KMS-11 (cell line): ENCODE data around the gene CDHR1.

Experiments used
- H2AFZ ChIP-seq: fragments of 200-600 bp; sonication (generic); 2 replicates; pipeline ENCODE4 v1.6.1; 2016; ENCODE audit warnings: antibody characterized with exemption, mixed run types, low read depth
- H3K27ac ChIP-seq: fragments of 200-600 bp; sonication (generic); 2 replicates; pipeline ENCODE4 v1.6.1; 2016; ENCODE audit warnings: mild to moderate bottlenecking, mixed run types
- H3K27me3 ChIP-seq: fragments of 200-600 bp; sonication (generic); 2 replicates; pipeline ENCODE4 v1.6.1; 2017; ENCODE audit warnings: mild to moderate bottlenecking, low read depth, mixed run types, moderate library complexity; ENCODE audit not compliant: insufficient read depth
- H3K36me3 ChIP-seq: fragments of 200-600 bp; sonication (generic); 2 replicates; pipeline ENCODE4 v1.6.1; 2017; ENCODE audit warnings: mild to moderate bottlenecking, mixed run types; ENCODE audit not compliant: insufficient read depth
- H3K4me1 ChIP-seq: fragments of 200-600 bp; sonication (generic); 2 replicates; pipeline ENCODE4 v1.6.1; 2016; ENCODE audit warnings: mild to moderate bottlenecking, low read depth, mixed run types; ENCODE audit not compliant: poor library complexity, severe bottlenecking
- H3K4me2 ChIP-seq: fragments of 200-600 bp; sonication (generic); 2 replicates; pipeline ENCODE4 v1.7.0; 2016; ENCODE audit warnings: mild to moderate bottlenecking, mixed run types
- H3K4me3 ChIP-seq: fragments of 200-600 bp; sonication (generic); IDR thresholded peaks from 2 replicates; pipeline ENCODE4 v1.6.1; 2017; ENCODE audit warnings: low read depth, low read length, mixed read lengths; ENCODE audit not compliant: insufficient read depth
- H3K79me2 ChIP-seq: fragments of 200-600 bp; sonication (generic); 2 replicates; pipeline ENCODE4 v1.6.1; 2016; ENCODE audit warnings: low read depth, mixed run types; ENCODE audit not compliant: insufficient read depth
- H3K9ac ChIP-seq: fragments of 200-600 bp; sonication (generic); 2 replicates; pipeline ENCODE4 v1.6.1; 2016; ENCODE audit warnings: mild to moderate bottlenecking, mixed run types
- H4K20me1 ChIP-seq: fragments of 200-600 bp; sonication (generic); 2 replicates; pipeline ENCODE4 v1.6.1; 2016; ENCODE audit warnings: mild to moderate bottlenecking, mixed run types; ENCODE audit not compliant: insufficient read depth
- CTCF ChIP-seq: fragments of 200-600 bp; sonication (generic); conservative IDR thresholded peaks from 2 replicates; pipeline ENCODE4 v1.6.1; 2017; ENCODE audit warnings: low read depth, mild to moderate bottlenecking, antibody characterized with exemption, low read length, moderate library complexity, mixed read lengths

Gene CDHR1

GRCh38 chr10:84262190-84262956 lies 68.0 kb downstream of the CDHR1 start:
- Histone ChIP-seq H2AFZ (no peak overlapping the region), H3K27me3 (no peaks in the 10 kb centered on the region), H3K27ac (no peak overlapping the region), H3K4me1 (no peaks in the 10 kb centered on the region), H3K9ac (no peak overlapping the region), H3K79me2 (no peaks in the 10 kb centered on the region), H3K36me3 (no peaks in the 10 kb centered on the region), H4K20me1 (no peaks in the 10 kb centered on the region), H3K4me3 (no peak overlapping the region), H3K4me2 (no peak overlapping the region)
- no peak for TF ChIP-seq CTCF

- Histone ChIP-seq H3K4me2 (no peak overlapping the region), H3K9ac (no peak overlapping the region), H2AFZ (no peak overlapping the region), H4K20me1 (no peaks in the 10 kb centered on the region), H3K79me2 (no peaks in the 10 kb centered on the region), H3K4me1 (no peaks in the 10 kb centered on the region), H3K27ac (no peak overlapping the region), H3K4me3 (no peak overlapping the region), H3K36me3 (no peaks in the 10 kb centered on the region), H3K27me3 (no peaks in the 10 kb centered on the region)
- TF ChIP-seq CTCF: no peak
Measured at GRCh38 chr10:84263716-84264115, 69.4 kb downstream of the CDHR1 start.

- no peak overlapping the region for H3K27ac ChIP-seq
- no peak overlapping the region for H3K9ac ChIP-seq
- H3K27me3 ChIP-seq: no peaks in the 10 kb centered on the region
- no peaks in the 10 kb centered on the region for H4K20me1 ChIP-seq
- no peak overlapping the region for H3K4me3 ChIP-seq
- no peaks in the 10 kb centered on the region for H3K79me2 ChIP-seq
- no peaks in the 10 kb centered on the region for H3K4me1 ChIP-seq
- H3K36me3 ChIP-seq: no peaks in the 10 kb centered on the region
- peak; percentile 92 for TF ChIP-seq CTCF
- no peak overlapping the region for H3K4me2 ChIP-seq
- no peak overlapping the region for H2AFZ ChIP-seq
Measured at GRCh38 chr10:84264611-84265141, 70.3 kb downstream of the CDHR1 start.

GRCh38 chr10:84265418-84265817 lies 71.1 kb downstream of the CDHR1 start:
- Histone ChIP-seq H4K20me1 (no peaks in the 10 kb centered on the region), H3K4me1 (no peaks in the 10 kb centered on the region), H3K36me3 (no peaks in the 10 kb centered on the region), H3K79me2 (no peaks in the 10 kb centered on the region), H3K4me2 (no peak overlapping the region), H2AFZ (no peak overlapping the region), H3K9ac (no peak overlapping the region), H3K27ac (no peak overlapping the region), H3K27me3 (no peaks in the 10 kb centered on the region), H3K4me3 (no peak overlapping the region)
- no peak for TF ChIP-seq CTCF
